HUES64 (cell line): ENCODE measurements around the gene HTR1E.

ENCODE experiments used
- H3K27ac ChIP-seq: 2 replicates; pipeline ENCODE4 v1.7.0; 2013; ENCODE audit warnings: low read depth, low read length, inconsistent platforms
- H3K27me3 ChIP-seq: 2 replicates; pipeline ENCODE4 v1.6.1; 2013; ENCODE audit warnings: mild to moderate bottlenecking, low read length; ENCODE audit not compliant: insufficient read depth
- H3K36me3 ChIP-seq: 2 replicates; pipeline ENCODE4 v1.6.1; 2013; ENCODE audit warnings: mild to moderate bottlenecking, low read length; ENCODE audit not compliant: insufficient read depth
- H3K4me1 ChIP-seq: 2 replicates; pipeline ENCODE4 v1.6.1; 2013; ENCODE audit warnings: mild to moderate bottlenecking, low read length, moderate library complexity; ENCODE audit not compliant: insufficient read depth
- H3K4me3 ChIP-seq: 2 replicates; pipeline ENCODE4 v1.5.1; 2013; ENCODE audit warnings: mild to moderate bottlenecking, low read length, moderate library complexity
- H3K9ac ChIP-seq: 2 replicates; pipeline ENCODE4 v1.6.1; 2013; ENCODE audit warnings: mild to moderate bottlenecking, low read depth, low read length
- H3K9me3 ChIP-seq: 2 replicates; pipeline ENCODE4 v1.6.1; 2013; ENCODE audit warnings: low read depth, low read length; ENCODE audit not compliant: insufficient read depth
- WGBS: fragments of 150-250, 120-280 bp; methylation state at CpG from one replicate; pipeline ENCODE4 v1.1.7; 2013; ENCODE audit warnings: missing lambda C conversion rate; 5-methylcytosine and 5-hydroxymethylcytosine counted together

The HTR1E gene

DNA sequence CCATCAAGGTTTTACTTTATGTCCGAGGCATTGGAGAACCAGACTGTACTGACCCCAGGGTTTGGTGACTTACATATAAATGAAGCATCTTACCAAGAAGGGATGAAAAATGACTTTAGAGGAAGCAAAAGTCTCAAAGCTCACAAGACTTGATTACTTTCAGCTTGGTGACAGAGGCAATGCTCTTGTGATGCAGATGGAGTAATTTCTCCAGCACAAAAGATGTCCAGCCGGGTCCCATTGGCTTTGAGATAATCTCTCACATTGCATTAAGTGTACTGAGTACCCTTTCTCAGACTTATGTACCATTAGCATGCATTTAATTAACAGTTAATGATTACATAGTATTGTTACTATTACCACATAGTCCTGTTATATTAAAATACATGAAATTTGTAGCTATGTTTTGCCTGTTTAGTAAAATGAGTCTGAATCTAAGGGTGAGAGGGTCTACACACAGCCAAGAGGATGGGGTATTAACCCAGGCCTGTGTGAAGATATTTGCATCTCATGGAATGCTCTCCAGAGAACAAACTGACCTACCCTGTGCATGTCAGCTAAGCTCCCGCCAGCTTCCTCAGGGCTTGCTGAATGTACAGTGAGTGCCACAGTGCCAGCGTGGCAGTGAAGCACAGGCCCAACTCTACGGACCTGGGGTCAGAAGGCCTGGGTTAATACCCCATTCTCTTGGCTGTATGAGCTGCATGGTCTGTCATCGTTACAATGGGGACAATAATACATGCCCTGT lies 5.6 kb downstream of the HTR1E start:
- Histone ChIP-seq H3K27ac (no peak overlapping the region), H3K36me3 (no peaks in the 10 kb centered on the region), H3K9ac (no peak overlapping the region), H3K4me3 (no peak overlapping the region), H3K4me1 (peaks cover 8% of the 10 kb centered on the region; the same call in 1 of the 2 replicates), H3K27me3 (peaks cover 21% of the 10 kb centered on the region), H3K9me3 (no peaks in the 10 kb centered on the region)
- 88% methylated on average over 6 of the region's 6 CpGs for WGBS

DNA sequence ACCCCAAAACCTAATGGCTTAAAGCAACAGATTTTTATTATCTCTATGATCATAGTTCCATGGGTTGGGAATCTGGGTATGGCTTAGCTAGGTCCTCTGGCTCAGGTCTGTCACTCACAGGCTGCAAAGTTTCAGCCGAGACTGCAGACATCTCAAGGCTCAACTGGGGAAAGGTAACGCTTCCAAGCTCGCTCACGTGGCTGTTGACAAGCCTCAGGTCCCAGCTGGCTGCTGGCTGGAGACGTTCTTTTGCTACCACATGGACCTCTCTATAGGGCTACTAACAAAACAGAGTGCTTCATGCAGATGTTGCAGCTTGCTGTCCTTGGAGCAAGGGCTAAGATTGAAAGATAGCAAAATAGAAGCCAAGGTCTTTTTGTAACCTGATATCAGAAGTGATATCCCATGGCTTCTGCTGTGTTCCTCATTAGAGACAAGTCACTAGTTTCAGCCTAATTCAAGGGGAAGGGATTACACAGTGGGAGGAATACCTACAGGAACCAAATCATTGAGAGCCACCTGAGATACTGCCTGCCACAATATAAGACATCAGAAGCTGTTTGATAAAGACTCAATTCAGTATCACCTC lies 6.6 kb downstream of the HTR1E start:
- Histone ChIP-seq H3K4me3 (no peak overlapping the region), H3K9me3 (no peaks in the 10 kb centered on the region), H3K27me3 (peaks cover 11% of the 10 kb centered on the region), H3K9ac (no peak overlapping the region), H3K27ac (no peak overlapping the region), H3K4me1 (peaks cover 8% of the 10 kb centered on the region; the same call in 1 of the 2 replicates), H3K36me3 (no peaks in the 10 kb centered on the region)
- WGBS = 70% methylated on average over 5 of the region's 5 CpGs

DNA sequence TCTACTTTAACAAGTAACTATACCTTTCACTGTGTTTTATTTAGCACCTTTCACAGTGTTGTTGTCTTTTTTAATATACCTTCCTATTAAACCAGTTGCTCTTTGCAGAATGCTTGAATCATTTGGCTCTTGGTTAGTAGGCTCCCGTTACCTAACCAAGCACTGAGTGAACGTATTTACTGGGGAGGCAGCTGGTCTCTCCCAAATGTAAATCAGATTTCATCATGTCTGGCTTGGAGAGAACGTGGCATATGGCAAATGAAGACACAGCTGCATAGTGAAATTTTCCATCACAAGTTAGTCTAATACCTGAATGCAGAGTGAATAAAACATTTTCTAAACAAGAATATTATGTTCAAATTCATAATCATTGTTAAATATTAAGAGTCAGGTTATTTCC lies 12.4 kb downstream of the HTR1E start:
- Histone ChIP-seq H3K9ac (no peak overlapping the region), H3K36me3 (no peaks in the 10 kb centered on the region), H3K27me3 (no peaks in the 10 kb centered on the region), H3K4me3 (no peak overlapping the region), H3K4me1 (no peaks in the 10 kb centered on the region), H3K9me3 (no peaks in the 10 kb centered on the region), H3K27ac (no peak overlapping the region)
- 90% methylated on average over 3 of the region's 3 CpGs for WGBS

DNA sequence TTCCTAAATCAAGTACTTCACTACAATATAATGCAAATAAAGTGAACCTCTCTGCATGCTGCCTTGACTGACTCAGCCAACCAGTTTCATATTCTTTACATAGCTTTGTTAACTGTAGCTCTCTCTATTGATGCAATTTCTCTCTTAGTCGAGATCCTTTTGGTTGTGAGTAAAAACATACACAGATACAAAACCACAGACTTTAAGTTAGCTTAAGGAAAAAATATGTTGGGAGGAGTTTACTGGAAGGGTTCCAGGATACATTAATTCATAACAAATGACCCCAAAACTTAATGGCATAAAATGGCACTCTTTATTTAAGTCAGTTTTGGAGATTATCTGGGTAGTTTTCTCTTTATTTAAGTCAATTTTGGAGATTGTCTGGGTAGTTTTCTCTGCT lies 15.7 kb downstream of the HTR1E start:
- Histone ChIP-seq H3K9me3 (no peaks in the 10 kb centered on the region), H3K36me3 (no peaks in the 10 kb centered on the region), H3K9ac (no peak overlapping the region), H3K4me1 (no peaks in the 10 kb centered on the region), H3K27me3 (no peaks in the 10 kb centered on the region), H3K4me3 (no peak overlapping the region), H3K27ac (no peak overlapping the region)
- WGBS = no CpG with 5 or more reads among the region's 1 CpG

DNA sequence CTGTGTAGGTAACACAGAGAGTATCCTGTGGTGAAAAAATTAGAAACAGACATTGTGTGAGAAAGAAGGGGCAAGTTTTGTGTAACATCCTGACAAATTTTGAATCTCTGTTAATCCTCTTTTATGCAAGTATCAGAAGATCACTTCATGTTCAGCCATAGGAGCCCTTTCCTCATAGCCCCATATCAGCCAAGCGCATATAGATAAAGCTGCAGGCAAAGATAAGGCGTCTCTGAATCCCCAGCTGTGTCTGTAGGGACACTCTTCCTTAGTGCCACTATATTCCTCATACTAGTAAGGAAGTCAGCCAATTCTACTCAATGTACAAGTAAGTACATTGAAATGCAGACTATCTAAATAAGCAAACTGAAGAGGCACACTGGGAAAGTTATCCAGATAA lies 22.3 kb downstream of the HTR1E start:
- Histone ChIP-seq H3K27me3 (no peaks in the 10 kb centered on the region), H3K36me3 (no peaks in the 10 kb centered on the region), H3K9ac (no peak overlapping the region), H3K9me3 (no peaks in the 10 kb centered on the region), H3K4me1 (no peaks in the 10 kb centered on the region), H3K27ac (no peak overlapping the region), H3K4me3 (no peak overlapping the region)
- WGBS = 90% methylated on average over 2 of the region's 2 CpGs

DNA sequence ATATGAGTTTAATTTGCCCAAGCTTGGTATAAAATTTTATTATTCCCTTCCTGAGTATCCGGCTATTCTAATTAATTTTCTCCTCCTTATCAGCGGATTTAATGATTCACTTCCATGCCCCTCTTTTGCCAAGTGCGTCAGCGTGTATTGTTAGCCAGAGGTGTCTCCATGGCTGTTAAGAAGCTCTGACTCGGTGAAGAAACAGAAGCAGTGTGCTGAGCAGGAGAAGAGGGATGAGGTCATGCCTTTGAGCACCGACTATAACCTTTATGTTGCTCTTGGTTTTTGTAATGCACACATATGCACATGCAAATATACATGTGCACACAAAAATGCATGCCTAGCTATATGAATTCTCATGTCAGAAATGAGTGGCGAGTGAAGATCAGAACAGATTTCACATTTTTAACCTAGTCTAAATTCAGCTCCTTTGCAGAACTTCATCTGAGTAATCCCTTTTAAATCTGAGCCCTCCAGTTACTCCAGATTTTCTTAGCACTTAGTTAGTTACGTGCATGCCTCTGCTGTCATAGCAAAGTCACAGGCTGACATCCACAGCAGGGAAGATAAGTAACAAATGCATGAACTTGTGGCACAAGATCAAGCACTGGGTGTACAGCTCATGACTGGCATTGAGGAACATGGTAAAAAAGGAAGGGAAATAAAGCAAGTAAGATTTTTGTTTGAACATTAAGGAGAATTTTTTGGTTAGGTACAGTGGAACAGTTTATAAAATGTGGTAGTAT lies 24.3 kb downstream of the HTR1E start:
- no peaks in the 10 kb centered on the region for H3K9me3 ChIP-seq
- H3K27me3 ChIP-seq = no peaks in the 10 kb centered on the region
- H3K27ac ChIP-seq = no peak overlapping the region
- no peaks in the 10 kb centered on the region for H3K4me1 ChIP-seq
- no peak overlapping the region for H3K4me3 ChIP-seq
- no peaks in the 10 kb centered on the region for H3K36me3 ChIP-seq
- no peak overlapping the region for H3K9ac ChIP-seq
- WGBS = 91% methylated on average over 8 of the region's 8 CpGs

DNA sequence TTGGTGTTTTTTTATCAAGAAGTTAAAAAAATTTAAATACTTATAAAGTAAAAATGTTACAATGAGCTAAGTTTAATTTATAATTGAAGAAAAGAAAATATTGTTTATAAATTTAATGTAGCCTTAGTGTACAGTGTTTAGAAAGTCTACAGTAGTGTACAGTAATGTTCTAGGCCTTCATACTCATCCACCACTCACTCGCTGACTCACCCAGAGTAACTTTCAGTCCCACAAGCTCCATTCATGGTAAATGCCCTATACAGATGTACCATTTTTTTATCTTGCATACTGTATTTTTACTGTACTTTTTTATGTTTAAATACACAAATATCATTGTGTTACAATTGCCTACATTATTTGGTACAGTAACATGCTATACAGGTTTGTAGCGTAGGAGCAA lies 26.0 kb downstream of the HTR1E start:
- H3K4me3 ChIP-seq = no peak overlapping the region
- no peaks in the 10 kb centered on the region for H3K36me3 ChIP-seq
- WGBS = 97% methylated on average over 2 of the region's 2 CpGs
- H3K9ac ChIP-seq = no peak overlapping the region
- H3K9me3 ChIP-seq = no peaks in the 10 kb centered on the region
- no peaks in the 10 kb centered on the region for H3K27me3 ChIP-seq
- H3K27ac ChIP-seq = no peak overlapping the region
- no peaks in the 10 kb centered on the region for H3K4me1 ChIP-seq

DNA sequence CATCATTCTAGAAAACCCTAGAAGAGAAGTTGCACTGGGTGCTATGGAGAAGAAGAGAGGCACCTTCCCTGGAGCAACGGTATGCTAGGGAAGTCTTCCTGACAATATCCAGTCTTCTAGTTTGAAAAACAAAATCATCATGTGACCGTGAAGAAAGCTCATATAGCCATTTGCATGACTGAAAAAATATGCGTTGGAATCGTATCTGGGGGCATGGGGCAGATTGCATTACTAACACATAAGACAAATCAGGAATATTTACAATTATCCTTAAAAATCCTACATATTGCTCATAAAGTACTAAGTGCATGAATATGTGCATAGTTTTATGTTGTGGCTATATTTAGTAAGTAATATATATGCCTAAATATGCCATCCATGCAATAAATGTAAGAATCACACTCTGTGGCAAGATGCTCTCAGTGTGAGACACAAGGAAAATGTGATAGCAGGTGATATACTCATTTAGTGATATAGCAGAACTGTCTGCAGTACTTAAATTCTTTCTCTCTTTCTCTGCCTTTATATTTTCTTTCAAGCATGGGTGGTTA lies 26.8 kb downstream of the HTR1E start:
- Histone ChIP-seq H3K4me1 (no peaks in the 10 kb centered on the region), H3K9me3 (no peaks in the 10 kb centered on the region), H3K27ac (no peak overlapping the region), H3K27me3 (no peaks in the 10 kb centered on the region), H3K9ac (no peak overlapping the region), H3K4me3 (no peak overlapping the region), H3K36me3 (no peaks in the 10 kb centered on the region)
- 92% methylated on average over 4 of the region's 4 CpGs for WGBS

DNA sequence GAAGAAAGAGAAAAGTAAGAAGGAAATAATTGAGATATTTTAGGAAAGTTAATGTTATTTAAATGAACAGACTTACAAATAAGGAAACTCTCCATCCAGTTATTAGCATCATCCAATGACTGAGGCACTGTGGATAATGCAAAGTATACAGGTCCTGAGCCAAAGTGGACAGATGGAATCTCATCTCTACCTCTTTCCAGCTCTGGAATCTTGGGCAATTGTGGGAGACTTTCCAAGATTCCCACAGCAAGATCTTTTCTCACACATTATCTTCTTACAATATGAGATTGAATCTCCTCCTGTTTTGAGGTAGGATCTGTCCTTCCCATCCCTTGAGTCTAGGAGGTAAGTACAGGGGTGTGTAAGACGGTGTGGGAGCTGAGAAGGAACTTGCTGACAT lies 28.9 kb downstream of the HTR1E start:
- no peaks in the 10 kb centered on the region for H3K4me1 ChIP-seq
- WGBS = 91% methylated on average over 1 of the region's 1 CpG

DNA sequence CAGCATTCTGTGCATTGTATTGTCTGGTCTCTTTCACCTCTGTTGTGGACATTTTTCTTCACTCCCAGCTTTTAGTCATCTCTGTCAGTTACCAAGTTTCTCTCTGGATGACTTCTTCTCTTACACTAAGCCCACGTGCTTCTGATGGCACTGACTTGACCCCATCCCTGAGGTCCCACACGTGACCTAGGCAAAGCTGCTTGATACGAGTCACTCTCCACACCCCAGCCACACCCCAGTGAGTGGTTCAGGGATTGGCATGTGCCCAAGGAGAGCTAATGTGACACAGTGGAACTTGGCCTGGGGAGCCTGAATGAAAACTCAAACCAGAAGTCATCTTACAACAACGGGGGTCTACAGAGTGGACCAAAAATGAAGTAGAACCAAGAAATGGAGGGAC lies 32.2 kb downstream of the HTR1E start:
- H3K4me1 ChIP-seq = no peaks in the 10 kb centered on the region
- 79% methylated on average over 4 of the region's 4 CpGs for WGBS
- no peak overlapping the region for H3K9ac ChIP-seq
- no peak overlapping the region for H3K4me3 ChIP-seq
- no peak overlapping the region for H3K27ac ChIP-seq
- no peaks in the 10 kb centered on the region for H3K36me3 ChIP-seq
- H3K27me3 ChIP-seq = no peaks in the 10 kb centered on the region
- H3K9me3 ChIP-seq = no peaks in the 10 kb centered on the region

More for the DNA sequence above, 28.9 kb downstream of the HTR1E start:
- Histone ChIP-seq H3K36me3 (no peaks in the 10 kb centered on the region), H3K4me3 (no peak overlapping the region), H3K9ac (no peak overlapping the region), H3K9me3 (no peaks in the 10 kb centered on the region), H3K27me3 (no peaks in the 10 kb centered on the region), H3K27ac (no peak overlapping the region)

DNA sequence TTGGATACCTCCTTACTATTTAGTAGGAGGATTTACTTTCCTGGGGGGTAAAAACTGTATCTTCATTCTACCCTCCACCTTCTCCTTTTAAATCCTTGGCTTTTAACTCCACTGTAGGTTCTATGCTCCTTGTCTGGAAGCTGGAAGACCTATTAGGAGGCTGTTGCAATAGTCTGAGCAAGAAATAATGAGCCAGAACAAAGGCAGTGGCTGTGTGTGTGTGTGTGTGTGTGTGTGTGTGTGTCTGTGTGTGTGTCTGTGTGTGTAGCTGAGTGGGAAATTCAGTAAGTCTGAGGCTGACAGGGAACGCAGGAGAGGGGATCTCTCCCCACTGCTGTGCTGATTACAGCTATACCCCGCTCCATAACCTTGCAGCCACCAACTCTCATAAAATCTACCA lies 35.8 kb downstream of the HTR1E start:
- Histone ChIP-seq H3K27ac (no peak overlapping the region), H3K27me3 (no peaks in the 10 kb centered on the region), H3K9me3 (no peaks in the 10 kb centered on the region), H3K36me3 (no peaks in the 10 kb centered on the region), H3K4me3 (no peak overlapping the region), H3K9ac (no peak overlapping the region), H3K4me1 (no peaks in the 10 kb centered on the region)
- 94% methylated on average over 2 of the region's 2 CpGs for whole genome bisulfite sequencing
